Type B pancreatic cell (in vitro differentiated cells): Measurements from ENCODE around the gene TST. TPM values are rescaled to one million over a fixed set of nuclear protein-coding genes. Genes with fewer than 3 reads are reported as not detected.
"Not testable (repeated sequence)": the region's sequence is repeated elsewhere in the genome, so short reads cannot be mapped to it uniquely, and the experiment has no call there.

ENCODE experiments used
- DNase-seq: peaks from one replicate; pipeline ENCODE4 v3.0.0; 2021; ENCODE audit warnings: mixed read lengths; ENCODE audit not compliant: unreplicated experiment; ENCODE audit errors: extremely low spot score
- H3K27ac Mint-ChIP-seq: 2 replicates; pipeline ENCODE4 v1.8.0; 2021; ENCODE audit warnings: mild to moderate bottlenecking, mixed read lengths
- H3K27me3 Mint-ChIP-seq: 2 replicates; pipeline ENCODE4 v1.8.0; 2021; ENCODE audit warnings: mixed read lengths
- H3K36me3 Mint-ChIP-seq: 2 replicates; pipeline ENCODE4 v1.8.0; 2021; ENCODE audit warnings: mixed read lengths
- H3K4me1 Mint-ChIP-seq: one replicate; pipeline ENCODE4 v1.8.0; 2021; ENCODE audit warnings: mixed read lengths; ENCODE audit not compliant: unreplicated experiment
- H3K4me3 Mint-ChIP-seq: 2 replicates; pipeline ENCODE4 v1.8.0; 2021; ENCODE audit warnings: mild to moderate bottlenecking, mixed read lengths
- H3K9me3 Mint-ChIP-seq: 2 replicates; pipeline ENCODE4 v1.8.0; 2021; ENCODE audit warnings: mixed read lengths
- CTCF ChIP-seq: fragments of 200-600 bp; sonication (generic); conservative IDR thresholded peaks from 2 replicates; pipeline ENCODE4 v1.5.0; 2021; ENCODE audit warnings: antibody characterized with exemption, mild to moderate bottlenecking
- total RNA-seq: library from RNA; stranded (reverse); gene quantifications from 2 replicates; pipeline ENCODE4 v1.2.1, GENCODE V29; 2021; ENCODE audit warnings: low replicate concordance

Gene TST
- total RNA-seq, 1 donor from 2014 or later = 34.0 TPM

GRCh38 chr22:36998620-36999351 is 20.5 kb downstream of the TST start:
- Mint-ChIP-seq H3K36me3 (no peaks in the 10 kb centered on the region), H3K9me3 (no peaks in the 10 kb centered on the region), H3K4me1 (no peaks in the 10 kb centered on the region), H3K27ac (no peak overlapping the region), H3K4me3 (no peak overlapping the region), H3K27me3 (peaks cover 37% of the 10 kb centered on the region)
- no peak for TF ChIP-seq CTCF
- no peak for DNase-seq

- Mint-ChIP-seq H3K27ac (no peak overlapping the region), H3K4me1 (no peaks in the 10 kb centered on the region), H3K9me3 (no peaks in the 10 kb centered on the region), H3K27me3 (peaks cover 29% of the 10 kb centered on the region), H3K36me3 (no peaks in the 10 kb centered on the region), H3K4me3 (no peak overlapping the region)
- TF ChIP-seq CTCF = no peak
- no peak for DNase-seq
These were observed 21.5 kb downstream of the TST start for GRCh38 chr22:36997746-36998145.

- Mint-ChIP-seq H3K27me3 (peaks cover 61% of the 10 kb centered on the region), H3K9me3 (peaks cover 3% of the 10 kb centered on the region), H3K36me3 (no peaks in the 10 kb centered on the region), H3K4me1 (no peaks in the 10 kb centered on the region), H3K27ac (no peak overlapping the region), H3K4me3 (no peak overlapping the region)
- TF ChIP-seq CTCF = no peak
- no peak for DNase-seq
These were observed 28.0 kb downstream of the TST start for GRCh38 chr22:36991206-36991605.

GRCh38 chr22:36990457-36990856 is 28.8 kb downstream of the TST start:
- TF ChIP-seq CTCF = no peak
- Mint-ChIP-seq H3K4me3 (no peak overlapping the region), H3K27me3 (peaks cover 65% of the 10 kb centered on the region), H3K27ac (no peak overlapping the region), H3K36me3 (no peaks in the 10 kb centered on the region), H3K9me3 (peaks cover 10% of the 10 kb centered on the region), H3K4me1 (no peaks in the 10 kb centered on the region)
- no peak for DNase-seq

- Mint-ChIP-seq H3K27me3 (peaks cover 62% of the 10 kb centered on the region), H3K9me3 (peaks cover 13% of the 10 kb centered on the region)
- H3K4me1 Mint-ChIP-seq, H3K27ac Mint-ChIP-seq, H3K4me3 Mint-ChIP-seq, DNase-seq, H3K36me3 Mint-ChIP-seq: not testable (repeated sequence)
These were observed 30.2 kb downstream of the TST start for GRCh38 chr22:36989012-36989411.

GRCh38 chr22:36988075-36988832 is 31.0 kb downstream of the TST start:
- H3K9me3 Mint-ChIP-seq = peaks cover 13% of the 10 kb centered on the region
- no peak for DNase-seq

More at GRCh38 chr22:36988075-36988832, 31.0 kb downstream of the TST start:
- no peak for TF ChIP-seq CTCF
- Mint-ChIP-seq H3K4me1 (no peaks in the 10 kb centered on the region), H3K27ac (no peak overlapping the region), H3K36me3 (no peaks in the 10 kb centered on the region), H3K4me3 (no peak overlapping the region), H3K27me3 (peaks cover 67% of the 10 kb centered on the region)
